ENCODE results near the gene TCP10L.
"Not testable (repeated sequence)": the region's sequence is repeated elsewhere in the genome, so short reads cannot be mapped to it uniquely, and the experiment has no call there.

GRCh38 chr21:32531561-32531960, 53.8 kb downstream of the TCP10L start:
- TF ChIP-seq EZH2phosphoT487 (IDR thresholded peaks at IDR 0.05; ENCODE audit: insufficient read depth, low read depth); EZH2 (IDR thresholded peaks at IDR 0.05; ENCODE audit: insufficient read depth, poor library complexity, severe bottlenecking): not testable (repeated sequence)

Data from GM23248 (cell line).